Thoracic aorta (tissue), 2 donors: ENCODE data around the gene MTF1. TPM values are rescaled to one million over a fixed set of nuclear protein-coding genes. Genes with fewer than 3 reads are reported as not detected.
"Not testable (repeated sequence)": the region's sequence is repeated elsewhere in the genome, so short reads cannot be mapped to it uniquely, and the experiment has no call there.

Experiments
- ATAC-seq: fragments of 150-250 bp; one replicate; pipeline ENCODE4 v1.8.0; 2017; ENCODE audit warnings: low read depth; ENCODE audit not compliant: insufficient number of reproducible peaks, low FRiP score
- DNase-seq: peaks from one replicate; pipeline ENCODE4 v3.0.0-alpha.2; 2020; ENCODE audit warnings: low spot score
- H3K27ac ChIP-seq, 2 donors: fragments of 200-600 bp; sonication (generic); 1 replicate in 1 of 2; 2 replicates in 1 of 2; pipeline ENCODE4 v1.5.1; 2016; ENCODE audit warnings: mild to moderate bottlenecking in 2 of 2, moderate library complexity in 2 of 2
- H3K27me3 ChIP-seq: fragments of 200-600 bp; sonication (generic); replicated peaks from 2 replicates; pipeline ENCODE4 v1.6.0; 2016; ENCODE audit warnings: mild to moderate bottlenecking; ENCODE audit not compliant: insufficient read depth
- H3K36me3 ChIP-seq: fragments of 200-600 bp; sonication (generic); one replicate; pipeline ENCODE4 v1.5.1; 2016
- H3K4me1 ChIP-seq, 2 donors: fragments of 200-600 bp; sonication (generic); 1 replicate in 1 of 2; 2 replicates in 1 of 2; pipeline versions ENCODE4 v1.5.1 to v1.6.0; 2016; ENCODE audit warnings: low read depth in 2 of 2, mild to moderate bottlenecking in 1 of 2; ENCODE audit not compliant: control insufficient read depth in 1 of 2
- H3K4me3 ChIP-seq: fragments of 200-600 bp; sonication (generic); 2 replicates; pipeline ENCODE4 v1.5.1; 2016; ENCODE audit warnings: mild to moderate bottlenecking
- H3K9me3 ChIP-seq: fragments of 200-600 bp; sonication (generic); 2 replicates; pipeline ENCODE4 v1.5.1; 2016
- CTCF ChIP-seq: fragments of 200-600 bp; sonication (generic); IDR thresholded peaks from one replicate; pipeline ENCODE4 v1.5.1; 2019; ENCODE audit warnings: antibody characterized with exemption
- total RNA-seq, 2 donors: library from RNA; depleted of rRNA; stranded (reverse); fragments of >200 nt; gene quantifications; one replicate each; pipeline versions ENCODE4 v1.1.0 to v1.2.3, GENCODE V29; 2016

Gene MTF1
- total RNA-seq, 2 donors from 2014 or later, result 4.5 to 9.3 TPM

- Histone ChIP-seq H3K4me3 (no peak overlapping the region), H3K27me3 (no peaks in the 10 kb centered on the region), H3K36me3 (no peaks in the 10 kb centered on the region), H3K27ac (no peak overlapping the region), H3K4me1 (no peaks in the 10 kb centered on the region), H3K9me3 (no peaks in the 10 kb centered on the region)
- DNase-seq (no peak), ATAC-seq (no peak)
- TF ChIP-seq CTCF, result no peak
Measured at GRCh38 chr1:37778654-37779053, 80.7 kb downstream of the MTF1 start.

GRCh38 chr1:37776946-37777516, 82.4 kb downstream of the MTF1 start:
- H3K36me3 ChIP-seq, result no peaks in the 10 kb centered on the region
- DNase-seq (no peak), ATAC-seq (no peak)
- no peaks in the 10 kb centered on the region for H3K4me1 ChIP-seq
- H3K4me3 ChIP-seq, result no peak overlapping the region
- H3K27ac ChIP-seq, result no peak overlapping the region
- no peaks in the 10 kb centered on the region for H3K9me3 ChIP-seq
- no peaks in the 10 kb centered on the region for H3K27me3 ChIP-seq
- TF ChIP-seq CTCF, result no peak

- DNase-seq, ATAC-seq, H3K9me3 ChIP-seq, H3K4me1 ChIP-seq, H3K27ac ChIP-seq, H3K27me3 ChIP-seq, H3K4me3 ChIP-seq, H3K36me3 ChIP-seq: not testable (repeated sequence)
Measured at GRCh38 chr1:37771440-37771839, 88.0 kb downstream of the MTF1 start.

- Histone ChIP-seq H3K27me3 (peaks cover 4% of the 10 kb centered on the region), H3K27ac (no peak overlapping the region), H3K4me3 (no peak overlapping the region), H3K9me3 (no peaks in the 10 kb centered on the region), H3K4me1 (no peaks in the 10 kb centered on the region), H3K36me3 (no peaks in the 10 kb centered on the region)
- no peak for DNase-seq
- no peak for TF ChIP-seq CTCF
- no peak for ATAC-seq
Measured at GRCh38 chr1:37767488-37767887, 91.9 kb downstream of the MTF1 start.

- Histone ChIP-seq H3K27ac (no peak overlapping the region), H3K4me3 (no peak overlapping the region), H3K9me3 (no peaks in the 10 kb centered on the region), H3K4me1 (no peaks in the 10 kb centered on the region), H3K27me3 (peaks cover 4% of the 10 kb centered on the region), H3K36me3 (no peaks in the 10 kb centered on the region)
- ATAC-seq (no peak), DNase-seq (no peak)
- no peak for TF ChIP-seq CTCF
Measured at GRCh38 chr1:37765916-37766664, 93.3 kb downstream of the MTF1 start.
